Kidney (tissue), 14 donors: ENCODE data around the gene SLC7A14. TPM values are rescaled to one million over a fixed set of nuclear protein-coding genes. Genes with fewer than 3 reads are reported as not detected.

ENCODE experiments used
- DNase-seq, 5 donors: peaks; one replicate each; pipeline ENCODE4 v3.0.0-alpha.2; 2013 to 2020
- FAIRE-seq: peaks from 2 replicates; lab custom pipeline; 2012; peaks lifted over from hg19 to GRCh38; lab: Jason Lieb, UNC
- H3K27ac ChIP-seq, 2 donors: one replicate each; pipeline ENCODE4 v1.7.0; 2013; ENCODE audit warnings: low read depth in 2 of 2, low read length in 2 of 2, inconsistent platforms in 1 of 2
- H3K27me3 ChIP-seq: one replicate; pipeline ENCODE4 v1.7.1; 2013; ENCODE audit warnings: low read length, inconsistent platforms; ENCODE audit not compliant: control insufficient read depth, insufficient read depth
- H3K36me3 ChIP-seq, 3 donors: one replicate each; pipeline versions ENCODE4 v1.7.0 to v1.7.1; 2013; ENCODE audit warnings: low read length in 3 of 3, control low read depth in 1 of 3, inconsistent platforms in 1 of 3; ENCODE audit not compliant: insufficient read depth in 3 of 3, control insufficient read depth in 2 of 3
- H3K4me1 ChIP-seq, 3 donors: one replicate each; pipeline versions ENCODE4 v1.7.0 to v1.7.1; 2013; ENCODE audit warnings: low read length in 3 of 3, inconsistent platforms in 1 of 3, low read depth in 1 of 3; ENCODE audit not compliant: control insufficient read depth in 2 of 3, insufficient read depth in 2 of 3
- H3K4me3 ChIP-seq, 3 donors: one replicate each; pipeline versions ENCODE4 v1.7.0 to v1.8.1; 2013; ENCODE audit warnings: low read length in 3 of 3, control low read depth in 1 of 3, inconsistent platforms in 1 of 3
- H3K9ac ChIP-seq, 3 donors: one replicate each; pipeline versions ENCODE4 v1.7.0 to v1.7.1; 2013; ENCODE audit warnings: low read length in 3 of 3, control low read depth in 1 of 3, inconsistent platforms in 1 of 3
- H3K9me3 ChIP-seq, 3 donors: one replicate each; pipeline versions ENCODE4 v1.7.0 to v1.7.1; 2013; ENCODE audit warnings: low read length in 3 of 3, control low read depth in 1 of 3, inconsistent platforms in 1 of 3; ENCODE audit not compliant: control insufficient read depth in 2 of 3, insufficient read depth in 1 of 3
- intact Hi-C: fragments of 100-400 bp; cut with DNase I; formaldehyde crosslinking; loops from one replicate; pipeline ENCODE4 v1.11.1; 2022
- polyA plus RNA-seq: library from polyadenylated mRNA; stranded (reverse); fragments of 350-450 nt; fragmentation: Illumina TruSeq; extraction: RNeasy Lipid Tissue Mini Kit (QIAGEN cat#74804); gene quantifications from one replicate; pipeline ENCODE4 v1.2.3, GENCODE V29; 2014; ENCODE audit warnings: low read depth, low replicate concordance; ENCODE audit not compliant: insufficient read depth
- total RNA-seq: library from RNA; stranded (reverse); fragmentation: NEBNext Ultra II Directional; extraction: Animal tissue kit (Norgen Biotek cat#: 25700); gene quantifications from one replicate; pipeline ENCODE4 v1.2.1, GENCODE V29; 2021
- TF ChIP-seq, protein P1 (sequence below): IDR thresholded peaks from 3 replicates; pipeline ENCODE4 v1.5.1; 2012; ENCODE audit warnings: mild to moderate bottlenecking, moderate library complexity, borderline replicate concordance; ENCODE audit not compliant: insufficient read depth; ENCODE audit errors: extremely low read depth
- donor health status: control.
- donor health status: control.
- donor health status: control.
- donor health status: control.
- donor health status: control.
- donor health status: DM: yes; HTN: yes; CAD: no.
- donor health status: Normal renal cell carcinoma (clear cell type).

The SLC7A14 gene
- total and polyA plus RNA-seq, 2 donors from 2014 or later: 0.04 TPM; not detected in 1

DNA sequence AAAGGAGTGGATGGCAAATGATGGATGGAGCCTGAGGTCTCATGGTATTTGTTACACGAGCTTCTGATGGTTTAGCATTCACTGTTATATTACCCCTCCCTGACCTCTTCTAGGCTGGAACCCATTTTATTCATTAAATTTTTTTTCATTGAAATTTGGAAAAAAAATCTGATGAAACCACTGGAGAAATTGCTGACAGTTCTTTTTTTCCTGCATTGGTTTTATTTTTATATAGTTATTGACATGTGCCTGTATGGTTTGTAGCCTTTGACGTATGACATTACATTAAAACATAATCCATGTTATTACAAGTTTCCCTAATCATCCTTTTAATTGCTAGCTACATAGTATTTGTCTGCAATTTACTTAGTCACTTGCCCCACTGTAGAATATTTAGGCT is 85.4 kb downstream of the SLC7A14 start:
- no peaks in the 10 kb centered on the region for H3K4me1 ChIP-seq
- H3K9me3 ChIP-seq: no peaks in the 10 kb centered on the region
- no peaks in the 10 kb centered on the region for H3K27me3 ChIP-seq
- no peak for FAIRE-seq
- no peak overlapping the region for H3K27ac ChIP-seq
- no peak overlapping the region for H3K4me3 ChIP-seq
- TF ChIP-seq, protein P1, sequence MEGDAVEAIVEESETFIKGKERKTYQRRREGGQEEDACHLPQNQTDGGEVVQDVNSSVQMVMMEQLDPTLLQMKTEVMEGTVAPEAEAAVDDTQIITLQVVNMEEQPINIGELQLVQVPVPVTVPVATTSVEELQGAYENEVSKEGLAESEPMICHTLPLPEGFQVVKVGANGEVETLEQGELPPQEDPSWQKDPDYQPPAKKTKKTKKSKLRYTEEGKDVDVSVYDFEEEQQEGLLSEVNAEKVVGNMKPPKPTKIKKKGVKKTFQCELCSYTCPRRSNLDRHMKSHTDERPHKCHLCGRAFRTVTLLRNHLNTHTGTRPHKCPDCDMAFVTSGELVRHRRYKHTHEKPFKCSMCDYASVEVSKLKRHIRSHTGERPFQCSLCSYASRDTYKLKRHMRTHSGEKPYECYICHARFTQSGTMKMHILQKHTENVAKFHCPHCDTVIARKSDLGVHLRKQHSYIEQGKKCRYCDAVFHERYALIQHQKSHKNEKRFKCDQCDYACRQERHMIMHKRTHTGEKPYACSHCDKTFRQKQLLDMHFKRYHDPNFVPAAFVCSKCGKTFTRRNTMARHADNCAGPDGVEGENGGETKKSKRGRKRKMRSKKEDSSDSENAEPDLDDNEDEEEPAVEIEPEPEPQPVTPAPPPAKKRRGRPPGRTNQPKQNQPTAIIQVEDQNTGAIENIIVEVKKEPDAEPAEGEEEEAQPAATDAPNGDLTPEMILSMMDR: no peak
- H3K9ac ChIP-seq: no peak overlapping the region
- DNase-seq: no peak
- no peaks in the 10 kb centered on the region for H3K36me3 ChIP-seq
- intact Hi-C loops: no loop called here

DNA sequence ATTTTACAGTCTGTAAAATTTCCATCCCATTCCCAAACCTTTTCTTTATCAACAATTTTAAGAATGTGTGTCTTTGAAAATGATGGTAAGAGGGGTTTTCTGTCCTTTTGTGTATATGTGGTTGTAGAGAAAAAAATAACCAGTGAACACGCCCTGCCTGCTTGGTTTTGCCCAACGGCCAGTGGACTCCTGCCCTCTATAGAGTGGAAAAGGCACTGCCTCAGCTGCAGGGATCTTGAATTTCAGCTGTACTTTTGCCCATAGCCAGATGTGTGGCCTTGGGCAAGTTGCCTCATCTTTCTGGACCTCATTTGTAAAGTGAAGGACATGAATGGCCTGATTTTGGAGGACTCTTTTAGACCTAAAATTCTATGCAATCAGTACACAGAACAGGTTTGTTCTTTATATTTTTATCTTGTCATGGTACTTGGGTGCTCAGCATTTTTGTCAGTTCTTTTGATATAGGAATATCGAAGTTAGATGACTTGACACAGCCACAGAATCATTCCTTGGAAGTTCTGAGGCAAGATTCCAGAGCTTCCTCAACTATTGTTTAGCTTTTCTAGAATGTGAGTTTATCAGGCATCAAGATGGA is 86.2 kb downstream of the SLC7A14 start:
- FAIRE-seq (no peak), DNase-seq (peak in 1 of 5 donors; percentile 21)
- H3K36me3 ChIP-seq: no peaks in the 10 kb centered on the region
- no peak overlapping the region for H3K9ac ChIP-seq
- H3K4me3 ChIP-seq: no peak overlapping the region
- TF ChIP-seq, protein P1: peak; percentile 29
- no peaks in the 10 kb centered on the region for H3K4me1 ChIP-seq
- intact Hi-C loops: no loop called here
- no peak overlapping the region for H3K27ac ChIP-seq
- H3K9me3 ChIP-seq: no peaks in the 10 kb centered on the region
- no peaks in the 10 kb centered on the region for H3K27me3 ChIP-seq

DNA sequence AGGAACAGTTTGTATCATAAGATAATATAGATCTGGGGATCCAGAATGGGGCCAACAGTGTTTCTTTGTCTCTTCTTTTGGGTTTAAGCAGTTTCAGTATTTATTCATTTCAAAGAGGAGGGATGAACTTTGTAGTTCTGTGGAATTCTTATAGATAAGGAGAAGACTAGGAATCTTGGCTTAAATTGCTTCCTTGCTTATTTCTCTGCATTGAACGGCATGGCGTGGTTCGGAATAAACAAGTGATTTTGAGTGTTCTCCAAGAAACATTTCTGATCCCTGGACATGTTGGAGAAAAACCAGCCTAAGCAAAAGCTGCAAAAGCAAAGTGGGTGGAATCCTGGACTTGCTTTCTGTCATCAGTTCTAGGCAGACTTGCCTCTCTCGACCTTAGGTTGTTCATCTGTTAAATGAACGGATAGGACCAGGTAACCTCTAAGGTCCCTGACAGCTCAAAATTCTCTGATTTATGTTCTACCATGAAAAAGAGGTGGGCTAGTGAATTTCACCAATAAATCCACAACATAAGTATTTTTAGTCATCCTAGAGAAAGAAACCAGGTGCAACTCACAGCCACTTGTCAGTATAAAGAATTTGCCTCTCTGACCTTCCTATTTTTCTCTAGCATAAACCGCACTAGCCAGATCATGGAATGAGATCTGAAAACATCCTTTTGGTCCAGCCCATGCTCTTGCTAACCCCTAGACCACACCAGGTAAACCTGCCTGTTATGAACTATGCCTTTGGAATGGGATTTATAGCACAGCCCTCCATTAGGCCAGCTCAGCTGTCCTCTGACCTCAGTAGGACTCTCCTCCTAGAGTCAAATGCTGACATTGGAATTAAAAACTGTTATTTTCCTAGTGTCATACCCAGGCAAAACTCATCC is 88.4 kb downstream of the SLC7A14 start:
- no peaks in the 10 kb centered on the region for H3K27me3 ChIP-seq
- DNase-seq: peak in 3 of 5 donors; percentile 21 to 75 (median 67)
- H3K4me3 ChIP-seq: no peak overlapping the region
- H3K9me3 ChIP-seq: no peaks in the 10 kb centered on the region
- H3K4me1 ChIP-seq: peaks cover 0 to 2% (median 0%) of the 10 kb centered on the region in 3 donors
- FAIRE-seq: no peak
- no peak overlapping the region for H3K9ac ChIP-seq
- TF ChIP-seq, protein P1: no peak
- H3K27ac ChIP-seq: no peak overlapping the region
- no peaks in the 10 kb centered on the region for H3K36me3 ChIP-seq
- intact Hi-C loops: no loop called here
